HG02588 (cell line): ENCODE measurements around the gene FBN1.

Experiments
- ATAC-seq: cut with Tn5 transposase; IDR thresholded peaks from one replicate; pipeline ENCODE4 v1.9.1; 2021; ENCODE audit warnings: mild to moderate bottlenecking, moderate library complexity; ENCODE audit not compliant: unreplicated experiment

Gene FBN1

GRCh38 chr15:48645558-48646330, at the start of gene FBN1:
Gene FBN1 (minus strand): TSS chr15:48645709. CDS start chr15:48644769, 940 bp downstream.
- ATAC-seq: peak; percentile 56

DNA sequence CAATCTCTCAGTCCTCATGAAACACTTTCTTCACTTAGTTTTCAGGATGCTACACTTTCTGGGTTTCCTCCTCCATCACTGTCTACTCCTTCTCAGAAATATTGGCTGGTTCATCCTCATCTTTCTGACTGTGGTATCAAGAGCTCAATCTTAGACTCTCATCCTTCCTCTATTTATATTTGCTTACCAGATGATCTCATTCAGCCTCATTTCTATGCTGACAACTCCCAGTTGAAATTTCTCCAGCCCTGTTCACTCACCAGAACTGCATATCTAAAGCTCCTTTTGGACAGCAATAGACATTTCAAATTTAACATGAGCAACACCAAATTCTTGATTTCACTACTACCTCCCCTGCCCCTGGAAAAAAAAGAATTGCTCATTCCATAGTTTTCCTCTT, 48.0 kb upstream of the FBN1 start:
- no peak for ATAC-seq

GRCh38 chr15:48688493-48688892, 43.0 kb upstream of the FBN1 start:
- ATAC-seq: no peak

- no peak for ATAC-seq
Measured at GRCh38 chr15:48683991-48684765, 38.7 kb upstream of the FBN1 start.

GRCh38 chr15:48682942-48683651, 37.6 kb upstream of the FBN1 start:
- no peak for ATAC-seq

- ATAC-seq: no peak
Measured at GRCh38 chr15:48681353-48681752, 35.8 kb upstream of the FBN1 start.

- no peak for ATAC-seq
Measured at GRCh38 chr15:48680841-48681240, 35.3 kb upstream of the FBN1 start.

- no peak for ATAC-seq
Measured at GRCh38 chr15:48679952-48680351, 34.4 kb upstream of the FBN1 start.

DNA sequence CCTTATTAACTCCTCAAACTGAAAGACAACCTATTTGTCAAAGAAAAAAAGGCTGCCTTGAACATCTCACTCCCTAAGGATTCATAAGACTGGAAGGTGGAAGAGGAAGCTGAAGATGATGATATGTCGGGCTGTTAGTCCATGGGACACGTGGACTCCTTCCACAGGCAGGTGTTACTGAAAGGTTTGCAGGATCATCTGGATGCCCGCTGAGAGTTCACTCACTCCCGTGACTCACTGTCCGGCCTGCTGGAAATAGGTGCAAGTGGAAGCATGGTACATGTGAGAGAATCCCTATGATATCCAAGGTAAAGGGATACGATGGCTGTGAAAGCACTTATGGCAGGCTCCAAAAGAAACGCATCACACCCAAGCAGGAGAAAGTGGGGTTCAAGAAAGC, 33.3 kb upstream of the FBN1 start:
- no peak for ATAC-seq

DNA sequence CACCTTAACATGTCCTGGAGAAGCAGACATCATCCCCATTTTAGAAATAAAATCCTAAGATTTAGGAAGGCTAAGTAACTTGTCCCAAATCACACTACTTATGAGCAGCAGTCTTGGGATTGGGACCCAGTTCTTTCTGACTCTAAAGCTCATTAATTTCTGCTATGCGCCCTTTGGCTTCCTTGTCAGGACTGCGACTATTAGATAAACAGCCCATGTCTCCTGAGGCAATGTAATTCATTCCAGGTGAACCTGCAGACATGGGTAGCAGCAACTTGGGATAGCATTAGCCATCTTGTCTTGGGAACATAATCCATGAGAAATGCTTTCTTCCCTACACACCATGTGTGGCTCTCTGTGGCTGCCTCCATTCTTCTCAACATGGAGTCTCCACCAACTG, 32.3 kb upstream of the FBN1 start:
- no peak for ATAC-seq

GRCh38 chr15:48675436-48675835, 29.9 kb upstream of the FBN1 start:
- ATAC-seq: no peak

- ATAC-seq: no peak
Measured at GRCh38 chr15:48674876-48675275, 29.4 kb upstream of the FBN1 start.

GRCh38 chr15:48672206-48672605, 26.7 kb upstream of the FBN1 start:
- ATAC-seq: no peak

DNA sequence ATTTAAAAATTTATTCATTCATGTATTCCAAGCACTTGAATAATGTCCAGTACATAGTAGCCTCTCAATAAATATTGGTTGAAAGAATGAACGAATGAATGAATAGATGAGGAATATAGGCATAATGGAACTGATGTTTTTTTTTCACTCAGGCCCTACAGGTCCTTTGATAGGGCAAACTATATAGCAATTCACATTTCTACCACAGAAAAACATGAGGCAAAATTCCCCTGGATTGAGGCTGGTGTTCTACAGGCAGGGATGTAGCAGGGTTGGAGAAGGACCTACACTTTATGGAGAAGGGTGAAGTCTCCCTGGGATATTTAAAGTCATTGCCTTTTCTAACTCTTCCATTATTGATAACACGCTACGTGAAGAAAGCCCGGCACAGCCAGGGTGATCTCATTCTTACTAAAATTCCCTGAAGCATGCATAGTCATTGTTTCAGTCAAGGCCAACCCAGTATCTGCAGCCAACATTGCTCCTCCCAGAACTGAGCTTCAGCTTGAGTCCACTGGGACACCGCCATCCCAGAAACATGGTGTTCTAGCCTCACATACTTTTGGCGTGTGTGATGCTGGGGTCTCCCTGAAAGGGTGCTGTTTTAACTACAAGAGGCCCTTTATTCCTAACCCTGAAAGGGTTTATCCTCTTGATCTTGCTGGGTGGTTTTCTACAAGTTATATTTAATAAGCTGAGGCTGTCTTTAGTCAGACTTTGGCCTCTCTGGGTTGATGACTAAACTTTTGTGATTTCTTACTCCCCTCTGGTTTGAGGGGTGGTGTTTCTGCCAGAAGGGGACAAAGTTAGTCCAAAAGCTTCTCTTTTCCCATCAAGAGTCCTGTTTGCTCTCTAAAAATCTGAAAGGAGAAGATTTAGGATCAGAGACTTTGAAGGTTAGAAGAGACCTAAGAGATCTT, 25.9 kb upstream of the FBN1 start:
- no peak for ATAC-seq

GRCh38 chr15:48667701-48668100, 22.2 kb upstream of the FBN1 start:
- ATAC-seq: no peak

- ATAC-seq: no peak
Measured at GRCh38 chr15:48664436-48664835, 18.9 kb upstream of the FBN1 start.

DNA sequence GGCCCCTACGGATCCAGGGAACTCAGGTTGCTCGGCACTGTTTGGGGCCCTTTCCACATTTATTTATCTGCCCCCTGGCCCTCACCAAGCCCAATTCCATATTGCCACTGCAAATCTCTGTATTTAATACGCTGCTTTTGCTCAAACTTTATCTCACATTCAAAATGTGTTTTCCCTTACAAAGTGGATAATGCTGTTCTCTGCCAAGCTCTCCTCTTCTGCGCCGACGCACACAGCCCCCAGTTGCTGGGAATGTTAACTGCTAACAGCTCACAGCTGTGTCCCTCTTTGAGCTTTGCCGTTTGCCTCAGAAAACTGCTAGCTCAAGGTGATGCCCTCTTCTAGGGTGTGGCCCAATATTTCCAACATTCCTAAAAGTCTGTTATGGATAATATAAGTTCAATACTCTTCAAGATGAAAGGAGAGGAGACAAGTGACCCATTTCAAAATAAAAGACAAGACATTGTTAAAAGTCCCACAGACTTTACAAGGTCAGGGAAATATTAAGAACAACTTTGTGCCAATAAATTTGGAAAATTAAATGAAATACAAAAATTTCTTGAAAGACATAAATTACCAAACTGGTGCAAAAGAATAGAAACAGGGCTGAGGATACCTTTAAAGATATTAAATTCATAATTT, 12.6 kb upstream of the FBN1 start:
- no peak for ATAC-seq

DNA sequence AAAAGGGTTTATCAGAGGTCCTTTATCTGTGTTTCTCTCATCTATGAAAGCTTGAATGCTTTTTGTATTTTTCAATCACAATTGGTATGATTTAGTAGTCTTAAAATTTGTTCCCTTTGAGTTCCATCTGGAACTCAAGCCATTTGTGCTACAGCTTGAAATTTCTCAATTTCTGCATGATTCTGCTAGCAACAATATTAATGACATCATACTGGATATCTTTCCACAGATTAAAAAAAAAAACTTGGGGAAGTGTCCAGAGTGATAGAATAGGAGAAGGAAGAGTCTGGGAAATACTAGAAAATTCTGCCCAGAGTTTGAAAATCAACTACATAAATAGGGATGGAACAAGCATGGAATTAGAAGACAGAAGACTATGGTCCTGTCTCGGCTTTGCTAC, 9.3 kb upstream of the FBN1 start:
- no peak for ATAC-seq

GRCh38 chr15:48653913-48654670, 8.6 kb upstream of the FBN1 start:
- ATAC-seq: no peak
